ENCODE data around the gene AGTRAP.
A peak's percentile ranks its signal among the peaks of the same experiment; 100 is the strongest.

AGTRAP gene

GRCh38 chr1:11787251-11787803 lies 51.4 kb downstream of the AGTRAP start:
- Histone ChIP-seq H2BK12ac (ENCODE audit: low read length in 2 of 2) (peak overlapping the region in 1 of 2 experiments; percentile 94), H3K4me2 (ENCODE audit: low read length, poor library complexity, severe bottlenecking) (peak overlapping the region; percentile 8), H3K9ac (ENCODE audit: low read length) (peak overlapping the region; percentile 49), H3K4me3 (ENCODE audit: insufficient read depth in 1 of 2, low read depth in 1 of 2, low read length in 2 of 2) (peak overlapping the region in 1 of 2 experiments; percentile 60), H2AFZ (ENCODE audit: low read depth, low read length) (peak overlapping the region; percentile 36), H3K27ac (ENCODE audit: low read length, poor library complexity, severe bottlenecking) (peak overlapping the region; percentile 33), H3K27me3 (ENCODE audit: control insufficient read depth in 1 of 2, insufficient read depth in 1 of 2, low read length in 2 of 2) (no peaks in the 10 kb centered on the region), H3K79me1 (replicated peaks; ENCODE audit: low read length, poor library complexity, severe bottlenecking) (peaks cover 4% of the 10 kb centered on the region), H3K4me1 (ENCODE audit: control insufficient read depth, insufficient read depth, low read depth, low read length) (peaks cover 43% of the 10 kb centered on the region), H3K4ac (ENCODE audit: low read depth in 1 of 2, low read length in 2 of 2) (peak overlapping the region; percentile 54 to 75), H4K8ac (ENCODE audit: low read length) (peak overlapping the region; percentile 67), H3K23ac (ENCODE audit: low read length in 2 of 2) (no peak overlapping the region), H2AK5ac (ENCODE audit: low read length, severe bottlenecking) (peak overlapping the region; percentile 77), H3K18ac (ENCODE audit: low read depth in 1 of 2, low read length in 2 of 2) (peak overlapping the region; percentile 6 to 84), H3K14ac (ENCODE audit: low read length in 2 of 2) (peak overlapping the region in 1 of 2 experiments; percentile 61), H3K9me3 (ENCODE audit: control insufficient read depth, low read length) (no peaks in the 10 kb centered on the region), H2BK120ac (ENCODE audit: low read depth, low read length) (no peak overlapping the region), H4K91ac (ENCODE audit: low read length) (peak overlapping the region; percentile 31), H2BK15ac (ENCODE audit: low read depth, poor library complexity, severe bottlenecking) (peak overlapping the region; percentile 44), H2BK5ac (ENCODE audit: low read depth, low read length, poor library complexity, severe bottlenecking) (no peak overlapping the region), H3K36me3 (ENCODE audit: control insufficient read depth in 1 of 2, insufficient read depth in 2 of 2, low read depth in 1 of 2, low read length in 2 of 2) (peaks cover 24 to 34% of the 10 kb centered on the region in 2 experiments)
- peak; percentile 51 for DNase-seq
- 38% methylated on average over 14 of the region's 16 CpGs for WGBS

GRCh38 chr1:11787804-11788436 lies 52.0 kb downstream of the AGTRAP start:
- Histone ChIP-seq H3K14ac (ENCODE audit: low read length in 2 of 2) (peak overlapping the region in 1 of 2 experiments; percentile 57), H3K36me3 (ENCODE audit: control insufficient read depth in 1 of 2, insufficient read depth in 2 of 2, low read depth in 1 of 2, low read length in 2 of 2) (peaks cover 30 to 40% of the 10 kb centered on the region in 2 experiments), H3K4me1 (ENCODE audit: control insufficient read depth, insufficient read depth, low read depth, low read length) (peaks cover 43% of the 10 kb centered on the region), H3K4me3 (ENCODE audit: insufficient read depth in 1 of 2, low read depth in 1 of 2, low read length in 2 of 2) (no peak overlapping the region), H2BK15ac (ENCODE audit: low read depth, poor library complexity, severe bottlenecking) (no peak overlapping the region), H3K79me1 (replicated peaks; ENCODE audit: low read length, poor library complexity, severe bottlenecking) (peaks cover 4% of the 10 kb centered on the region), H3K9ac (ENCODE audit: low read length) (peak overlapping the region; percentile 49), H2AFZ (ENCODE audit: low read depth, low read length) (no peak overlapping the region), H2AK5ac (ENCODE audit: low read length, severe bottlenecking) (peak overlapping the region; percentile 49), H3K27ac (ENCODE audit: low read length, poor library complexity, severe bottlenecking) (no peak overlapping the region), H4K91ac (ENCODE audit: low read length) (peak overlapping the region; percentile 31), H3K9me3 (ENCODE audit: control insufficient read depth, low read length) (no peaks in the 10 kb centered on the region), H3K4ac (ENCODE audit: low read depth in 1 of 2, low read length in 2 of 2) (peak overlapping the region; percentile 54 to 64), H3K23ac (ENCODE audit: low read length in 2 of 2) (peak overlapping the region in 1 of 2 experiments; percentile 11), H3K27me3 (ENCODE audit: control insufficient read depth in 1 of 2, insufficient read depth in 1 of 2, low read length in 2 of 2) (no peaks in the 10 kb centered on the region), H2BK120ac (ENCODE audit: low read depth, low read length) (no peak overlapping the region), H3K18ac (ENCODE audit: low read depth in 1 of 2, low read length in 2 of 2) (peak overlapping the region; percentile 6 to 81), H2BK12ac (ENCODE audit: low read length in 2 of 2) (peak overlapping the region in 1 of 2 experiments; percentile 94), H2BK5ac (ENCODE audit: low read depth, low read length, poor library complexity, severe bottlenecking) (no peak overlapping the region), H3K4me2 (ENCODE audit: low read length, poor library complexity, severe bottlenecking) (no peak overlapping the region), H4K8ac (ENCODE audit: low read length) (peak overlapping the region; percentile 20)
- 85% methylated on average over 14 of the region's 14 CpGs for WGBS
- DNase-seq: no peak

- H3K9ac ChIP-seq (ENCODE audit: low read length): no peak overlapping the region
- peak overlapping the region; percentile 26 for H2AK5ac ChIP-seq (ENCODE audit: low read length, severe bottlenecking)
- peak overlapping the region in 1 of 2 experiments; percentile 70 for H3K18ac ChIP-seq (ENCODE audit: low read depth in 1 of 2, low read length in 2 of 2)
- peak overlapping the region; percentile 48 to 79 for H2BK12ac ChIP-seq (ENCODE audit: low read length in 2 of 2)
- 97% methylated on average over 14 of the region's 14 CpGs for WGBS
- H4K8ac ChIP-seq (ENCODE audit: low read length): peak overlapping the region; percentile 7
- peaks cover 33 to 43% of the 10 kb centered on the region in 2 experiments for H3K36me3 ChIP-seq (ENCODE audit: control insufficient read depth in 1 of 2, insufficient read depth in 2 of 2, low read depth in 1 of 2, low read length in 2 of 2)
- H2BK15ac ChIP-seq (ENCODE audit: low read depth, poor library complexity, severe bottlenecking): peak overlapping the region; percentile 60
- no peaks in the 10 kb centered on the region for H3K27me3 ChIP-seq (ENCODE audit: control insufficient read depth in 1 of 2, insufficient read depth in 1 of 2, low read length in 2 of 2)
- no peak overlapping the region for H3K4me3 ChIP-seq (ENCODE audit: insufficient read depth in 1 of 2, low read depth in 1 of 2, low read length in 2 of 2)
- DNase-seq: no peak
- peak overlapping the region in 1 of 2 experiments; percentile 46 for H3K23ac ChIP-seq (ENCODE audit: low read length in 2 of 2)
- no peak overlapping the region for H3K4ac ChIP-seq (ENCODE audit: low read depth in 1 of 2, low read length in 2 of 2)
- H2BK120ac ChIP-seq (ENCODE audit: low read depth, low read length): no peak overlapping the region
- peaks cover 4% of the 10 kb centered on the region for H3K79me1 ChIP-seq (replicated peaks; ENCODE audit: low read length, poor library complexity, severe bottlenecking)
- H4K91ac ChIP-seq (ENCODE audit: low read length): peak overlapping the region; percentile 43
- H3K27ac ChIP-seq (ENCODE audit: low read length, poor library complexity, severe bottlenecking): no peak overlapping the region
- H3K4me1 ChIP-seq (ENCODE audit: control insufficient read depth, insufficient read depth, low read depth, low read length): peaks cover 43% of the 10 kb centered on the region
- H3K14ac ChIP-seq (ENCODE audit: low read length in 2 of 2): peak overlapping the region in 1 of 2 experiments; percentile 28
- H2BK5ac ChIP-seq (ENCODE audit: low read depth, low read length, poor library complexity, severe bottlenecking): no peak overlapping the region
- no peak overlapping the region for H2AFZ ChIP-seq (ENCODE audit: low read depth, low read length)
- H3K4me2 ChIP-seq (ENCODE audit: low read length, poor library complexity, severe bottlenecking): no peak overlapping the region
- H3K9me3 ChIP-seq (ENCODE audit: control insufficient read depth, low read length): no peaks in the 10 kb centered on the region
These were observed 52.7 kb downstream of the AGTRAP start for GRCh38 chr1:11788549-11789053.
